Lung microvascular endothelial cell (primary cell): ENCODE measurements around the gene EXOC6B. TPM values are rescaled to one million over a fixed set of nuclear protein-coding genes. Genes with fewer than 3 reads are reported as not detected.
A peak's percentile ranks its signal among the peaks of the same experiment; 100 is the strongest.
"Not testable (repeated sequence)": the region's sequence is repeated elsewhere in the genome, so short reads cannot be mapped to it uniquely, and the experiment has no call there.

Source experiments
- DNase-seq, 2 donors: peaks; one replicate each; pipeline versions ENCODE4 v3.0.0 to v3.0.0-alpha.2; 2010; ENCODE audit warnings: low read depth in 2 of 2
- total RNA-seq: library from RNA; depleted of rRNA; stranded (reverse); fragments of >200 nt; gene quantifications from 2 replicates; pipeline ENCODE4 v1.2.1, GENCODE V29; 2014

EXOC6B gene
- total RNA-seq, 1 donor from 2014 or later, result 16.1 TPM

DNA sequence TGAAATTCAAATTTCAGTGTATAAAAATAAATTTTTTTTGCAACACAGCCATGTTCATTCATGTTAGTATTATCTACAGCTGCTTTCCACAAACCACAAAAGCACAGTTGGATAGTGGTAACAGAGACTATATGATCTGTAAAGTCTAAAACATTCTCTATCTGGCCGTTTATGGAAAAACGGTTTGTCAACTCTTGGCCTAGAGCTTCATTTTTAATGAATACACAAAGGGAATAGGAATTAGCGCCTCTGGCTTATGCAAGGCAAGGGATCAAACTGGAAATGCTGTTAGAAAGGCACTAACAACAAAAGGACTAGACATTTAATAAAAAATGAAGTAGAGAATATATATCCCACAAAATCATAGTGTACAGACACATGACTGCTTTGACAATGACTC, 211.9 kb downstream of the EXOC6B start:
- DNase-seq, result no peak

DNA sequence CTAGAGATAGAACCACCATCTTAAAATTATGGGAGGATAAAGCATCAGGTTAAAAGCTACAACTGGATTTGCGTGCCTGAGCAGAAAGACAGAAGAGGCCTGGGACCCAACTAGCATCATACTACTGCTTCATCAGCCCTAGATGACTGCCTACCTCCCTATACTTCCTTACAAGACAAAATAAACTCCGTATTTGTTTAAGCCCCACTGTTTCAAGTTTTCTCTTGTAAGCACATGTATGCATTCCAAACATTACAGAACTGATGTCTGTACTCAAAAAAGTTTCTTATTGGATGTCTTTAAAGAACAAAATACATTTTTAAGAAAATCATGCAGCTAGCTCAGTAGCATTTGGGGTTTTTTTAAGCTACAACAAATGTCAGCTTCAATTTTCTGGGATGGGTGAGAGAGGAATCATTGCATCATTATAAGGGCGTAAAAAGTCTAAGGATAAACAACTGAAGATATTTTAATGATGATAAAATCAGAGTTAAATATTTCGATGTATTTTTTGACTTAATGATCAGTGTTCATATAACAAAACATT, 213.1 kb downstream of the EXOC6B start:
- no peak for DNase-seq

DNA sequence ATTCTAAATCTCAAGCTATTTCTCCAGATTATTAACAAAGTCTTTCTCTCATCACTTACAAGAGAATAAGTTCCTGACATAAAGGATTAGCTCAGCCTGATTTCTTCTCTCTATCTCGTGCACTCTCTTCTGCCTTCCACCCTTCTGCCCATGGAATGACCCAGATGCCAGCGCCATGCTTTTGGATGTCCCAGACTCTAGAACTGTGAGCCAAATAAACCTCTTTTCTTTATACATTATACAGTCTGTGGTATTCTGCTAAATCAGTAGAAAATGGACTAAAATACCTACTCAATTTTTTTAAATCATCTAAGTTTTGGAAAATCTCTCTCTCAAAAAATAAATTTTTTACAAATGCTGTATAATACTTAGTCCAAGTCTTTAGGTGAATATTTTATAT, 218.6 kb downstream of the EXOC6B start:
- DNase-seq, result no peak

DNA sequence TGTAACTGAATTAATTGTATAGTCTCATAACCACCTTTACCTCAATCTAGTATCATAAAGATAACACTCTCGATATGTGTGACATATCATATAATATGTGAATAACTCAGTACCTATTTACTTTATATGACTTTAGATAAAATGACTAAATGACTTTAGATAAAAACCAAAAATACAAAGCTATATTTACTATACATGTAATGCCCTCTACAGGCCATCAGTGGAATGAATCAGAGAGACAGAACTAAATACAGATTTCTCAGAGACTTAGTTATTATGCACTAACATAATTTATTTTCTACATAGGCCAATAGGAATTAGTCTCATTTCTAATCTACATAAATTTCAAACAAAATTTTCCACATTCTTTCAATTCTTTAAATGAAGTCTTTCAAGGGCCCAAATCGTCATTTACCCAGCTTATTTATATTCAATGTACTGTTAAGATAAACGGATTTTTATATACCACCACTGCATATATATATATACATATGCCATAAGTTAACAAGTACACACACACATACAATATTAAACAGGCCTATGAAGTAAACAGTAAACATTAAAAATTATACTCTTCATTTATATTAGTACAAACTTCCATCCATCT, 219.9 kb downstream of the EXOC6B start:
- DNase-seq, result peak; percentile 25 to 34

DNA sequence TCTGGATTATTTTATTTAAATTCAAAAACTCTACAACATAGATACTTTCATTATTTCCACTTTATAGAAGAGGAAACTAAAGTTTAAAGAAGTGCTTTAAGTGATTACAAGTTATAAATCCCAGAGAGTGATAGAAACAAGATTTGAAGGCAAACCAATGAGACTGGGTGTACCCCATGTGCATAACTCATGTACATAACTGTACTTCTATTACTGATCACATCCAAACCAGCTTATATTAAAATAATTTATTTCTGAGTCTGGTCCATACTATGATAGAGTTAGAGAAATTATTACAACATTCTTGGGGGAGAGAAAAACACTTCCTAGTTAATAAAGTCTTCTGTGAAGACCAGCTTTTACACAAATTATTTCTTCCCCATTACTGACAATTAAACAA, 221.4 kb downstream of the EXOC6B start:
- DNase-seq, result no peak

DNA sequence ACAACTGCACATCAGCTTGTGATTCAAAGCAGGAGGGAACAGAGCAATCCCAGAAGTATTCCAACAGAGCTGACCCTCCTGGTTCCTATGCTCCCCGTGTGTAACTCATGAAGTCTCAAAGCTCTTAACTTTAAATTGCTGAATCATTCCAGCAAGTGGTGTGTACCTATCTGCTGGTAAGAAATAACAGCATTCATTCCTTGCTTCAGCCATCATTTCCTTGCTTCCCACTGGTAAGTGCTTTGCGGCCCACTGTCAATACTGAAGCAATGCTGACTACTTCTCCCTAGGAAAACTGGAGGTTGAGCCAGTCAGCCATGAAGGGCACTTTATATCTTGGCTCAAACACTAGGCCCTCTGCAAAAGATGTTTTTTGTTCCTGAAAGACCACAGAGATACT, 222.4 kb downstream of the EXOC6B start:
- no peak for DNase-seq

DNA sequence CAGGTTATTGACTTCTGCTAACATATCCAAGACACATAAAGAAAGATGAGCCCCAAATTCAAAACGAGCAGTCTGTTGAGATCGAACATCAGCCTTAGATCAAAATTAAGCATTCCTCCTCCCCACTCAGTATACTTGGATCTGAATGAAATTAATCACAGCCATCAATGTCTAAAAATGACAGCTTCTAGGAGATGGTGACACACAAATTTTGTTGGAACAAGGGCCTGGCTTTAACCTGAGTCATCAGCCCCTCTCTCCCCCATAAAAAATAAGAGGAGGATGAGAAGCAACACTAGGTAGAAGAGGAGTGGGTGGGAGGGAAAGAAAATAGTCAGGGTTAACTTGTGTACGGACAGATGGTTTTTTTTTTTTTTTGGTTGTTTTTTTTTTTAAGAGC, 223.1 kb downstream of the EXOC6B start:
- DNase-seq, result no peak

DNA sequence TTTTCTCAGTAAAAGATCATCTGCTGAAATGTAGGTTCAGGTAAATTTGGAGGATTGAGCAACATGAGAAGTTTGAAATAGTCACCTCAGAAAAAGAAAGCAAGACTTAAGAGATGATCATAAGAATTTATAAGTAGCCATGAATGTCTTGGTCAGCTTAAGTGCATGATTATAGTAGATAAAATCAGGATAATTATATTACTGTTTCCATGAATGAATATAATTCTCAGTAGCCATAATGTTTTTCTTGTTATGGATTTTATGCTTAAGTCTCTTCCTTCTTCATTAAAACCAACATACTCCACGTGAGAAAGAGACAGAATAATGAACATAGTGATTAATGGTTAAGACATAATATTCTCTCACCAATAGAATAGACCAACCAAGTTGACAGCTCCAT, 223.7 kb downstream of the EXOC6B start:
- DNase-seq, result no peak

DNA sequence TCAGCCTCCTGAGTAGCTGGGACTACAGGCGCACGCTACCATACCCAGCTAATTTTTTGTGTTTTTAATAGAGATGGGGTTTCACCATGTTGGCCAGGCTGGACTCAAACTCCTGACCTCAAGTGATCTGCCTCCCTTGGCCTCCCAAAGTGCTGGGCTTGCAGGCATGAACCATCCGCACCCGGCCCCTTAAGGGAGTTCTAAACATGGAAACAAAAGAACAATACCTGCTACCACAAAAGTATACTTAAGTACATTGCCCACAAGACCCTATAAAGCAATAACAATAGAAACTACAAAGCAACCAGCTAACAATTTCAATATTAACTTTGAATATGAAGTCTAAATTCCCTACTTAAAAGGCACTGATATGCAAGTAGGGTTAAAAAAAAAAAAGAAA, 242.0 kb downstream of the EXOC6B start:
- DNase-seq, result not testable (repeated sequence)

DNA sequence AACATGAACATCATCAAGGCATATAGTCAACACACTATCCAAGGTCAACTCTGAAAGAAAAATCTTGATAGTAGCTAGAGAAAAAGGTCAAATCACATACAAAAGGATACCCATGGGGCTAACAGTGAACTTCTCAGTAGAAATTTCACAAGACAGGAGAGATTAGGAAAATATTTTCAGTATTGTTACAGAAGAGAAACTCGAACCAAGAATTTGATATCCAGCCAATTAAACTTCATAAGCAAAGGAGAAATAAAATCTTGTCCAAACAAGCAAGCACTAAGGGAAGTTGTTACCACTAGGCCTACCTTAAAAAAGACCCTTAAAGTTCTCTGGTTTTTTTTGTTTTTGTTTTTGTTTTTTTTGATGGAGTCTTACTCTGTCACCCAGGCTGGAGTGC, 242.5 kb downstream of the EXOC6B start:
- no peak for DNase-seq

DNA sequence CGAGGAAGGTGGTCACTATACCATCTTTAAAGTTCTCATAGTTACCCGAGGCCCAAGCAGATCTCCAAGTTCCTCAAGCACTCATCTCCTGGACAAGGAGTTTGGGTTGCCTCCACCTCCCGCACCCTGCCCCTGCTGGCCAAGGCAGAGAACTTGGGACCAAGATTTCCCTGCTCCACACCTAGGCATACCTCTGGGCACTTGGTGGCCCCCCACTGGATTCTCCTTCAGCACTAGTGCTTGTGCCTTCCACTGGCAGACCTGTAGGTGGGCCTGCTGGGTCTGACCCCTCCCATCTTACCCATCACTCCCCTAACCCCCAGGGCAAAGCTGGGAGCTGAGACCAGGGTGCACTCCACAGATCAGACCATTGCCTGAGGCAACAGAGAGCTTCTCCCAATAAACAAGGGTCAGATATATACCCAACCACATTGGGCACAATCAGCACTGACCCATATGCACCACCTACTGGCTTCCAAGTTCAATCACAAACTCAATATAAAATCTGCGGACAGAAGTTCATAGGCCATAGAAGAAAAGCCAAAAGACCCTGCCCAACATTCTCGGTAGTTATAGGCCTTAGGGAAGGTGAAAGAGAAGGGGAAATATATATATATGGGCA, 244.2 kb downstream of the EXOC6B start:
- no peak for DNase-seq

DNA sequence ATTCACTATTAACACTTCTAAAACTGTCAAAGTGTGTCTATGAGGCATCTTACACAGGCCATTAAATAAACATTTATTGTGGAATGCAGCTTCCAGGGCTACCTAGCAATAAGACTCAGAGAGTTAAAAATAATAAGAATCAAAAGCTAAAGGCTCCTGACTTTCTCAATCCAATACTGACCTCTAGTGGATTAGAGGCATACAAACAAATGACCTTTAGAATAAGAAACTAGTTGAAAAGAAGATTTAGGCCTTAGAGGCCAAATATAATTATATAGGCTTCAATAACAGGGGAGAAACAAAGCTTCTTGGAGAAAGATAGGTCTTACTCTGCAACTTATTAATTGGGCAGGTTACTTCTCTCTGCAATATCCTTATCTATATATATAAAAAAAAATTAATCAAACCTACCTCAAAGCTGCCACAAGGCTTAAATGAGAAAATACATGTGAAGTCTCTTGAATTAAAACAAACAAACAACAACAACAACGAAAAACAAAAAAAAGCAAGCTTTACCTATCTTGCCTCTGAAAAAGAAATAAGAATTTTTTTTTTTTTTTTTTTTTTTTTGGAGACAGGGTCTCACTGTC, 246.1 kb downstream of the EXOC6B start:
- peak; percentile 61 for DNase-seq

DNA sequence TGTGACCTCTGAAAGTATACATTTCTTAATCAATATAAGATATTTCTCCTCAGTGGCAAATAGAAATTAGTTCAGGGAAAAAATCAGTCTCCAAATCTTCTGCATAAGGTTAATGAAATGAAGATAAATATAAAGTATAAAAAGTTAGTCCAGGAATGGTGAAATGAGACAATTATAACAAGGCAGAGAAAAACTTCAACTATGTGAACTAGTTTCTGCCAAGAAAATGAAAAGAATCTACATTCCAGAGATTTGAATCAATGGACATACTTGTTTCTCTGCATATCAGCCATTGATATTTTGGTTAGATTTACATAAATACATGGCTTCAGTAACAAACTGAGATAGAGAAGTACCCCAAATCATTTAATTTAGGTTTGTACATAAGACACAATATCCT, 249.0 kb downstream of the EXOC6B start:
- DNase-seq, result no peak

DNA sequence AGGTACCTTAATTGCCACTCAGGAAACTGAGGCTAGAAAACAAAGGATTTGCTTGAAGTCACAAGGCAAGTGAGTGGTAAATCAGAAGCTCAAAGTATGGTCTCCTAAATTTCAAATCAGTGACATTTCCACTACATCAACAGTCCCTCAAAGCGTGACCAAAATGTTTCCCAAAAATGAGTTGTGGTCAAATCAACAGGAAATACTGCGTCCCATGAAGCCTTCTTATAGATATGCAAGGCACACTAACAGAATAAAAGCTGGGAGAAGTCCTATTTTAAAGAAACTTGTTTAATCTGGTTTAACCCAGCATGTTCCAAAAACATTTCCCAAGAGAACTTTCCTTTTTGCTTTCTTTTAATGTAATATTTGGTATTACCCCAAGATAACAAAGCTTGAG, 249.4 kb downstream of the EXOC6B start:
- DNase-seq, result no peak

DNA sequence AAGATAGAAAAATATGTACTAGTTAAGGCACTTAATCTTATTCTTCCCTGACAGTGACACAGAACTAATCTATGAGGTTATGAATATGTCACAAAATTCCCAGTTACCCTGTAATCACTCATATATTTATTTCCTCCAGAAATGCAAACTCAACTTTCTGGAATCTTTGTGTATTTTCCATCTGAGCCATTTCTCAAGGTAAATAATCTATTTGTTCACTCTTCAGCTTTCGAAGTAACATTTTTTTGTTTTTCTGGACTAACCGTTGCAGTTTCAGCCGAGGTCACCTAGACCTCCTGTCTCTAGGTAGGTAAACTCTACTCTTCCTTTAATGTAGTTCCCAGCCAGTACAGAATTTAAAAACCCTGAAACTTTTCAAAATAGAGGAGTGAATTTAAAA, 250.9 kb downstream of the EXOC6B start:
- DNase-seq, result no peak

DNA sequence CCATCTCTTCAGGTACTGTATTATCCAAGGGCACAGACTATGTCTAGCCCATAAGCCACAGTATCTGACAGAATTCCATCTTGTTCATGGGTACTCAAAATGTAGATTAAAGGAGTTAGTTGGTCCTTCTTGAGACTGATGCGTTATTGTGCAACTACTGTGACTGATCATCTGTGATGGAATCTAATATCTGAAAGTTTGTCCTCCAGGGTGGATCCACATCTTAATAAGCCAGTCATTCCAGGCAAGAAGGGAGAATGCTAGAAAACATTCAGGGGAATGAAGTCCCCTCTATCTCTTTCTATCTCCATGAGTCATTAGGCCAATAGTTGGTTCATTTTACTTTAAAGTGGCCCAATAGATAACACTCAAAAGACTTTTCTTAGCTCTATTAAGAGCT, 252.6 kb downstream of the EXOC6B start:
- DNase-seq, result no peak

DNA sequence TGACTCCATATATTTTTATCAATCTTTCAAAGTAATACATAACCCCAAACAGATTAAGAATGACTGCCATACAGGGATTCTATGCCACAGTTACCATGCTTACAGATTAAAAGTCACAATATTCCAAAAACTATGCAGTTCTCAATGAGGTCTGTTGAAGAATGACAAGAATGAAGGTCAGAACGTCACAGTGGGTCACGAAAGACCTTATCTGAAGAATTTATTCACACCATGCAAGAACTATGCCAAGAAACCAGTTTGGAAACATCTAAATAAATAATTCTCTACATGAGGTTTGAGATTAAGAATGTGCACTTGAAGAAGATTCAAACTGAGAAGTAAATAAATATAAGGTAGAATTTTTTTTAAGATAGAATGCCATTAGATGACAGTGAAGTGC, 253.3 kb downstream of the EXOC6B start:
- no peak for DNase-seq

DNA sequence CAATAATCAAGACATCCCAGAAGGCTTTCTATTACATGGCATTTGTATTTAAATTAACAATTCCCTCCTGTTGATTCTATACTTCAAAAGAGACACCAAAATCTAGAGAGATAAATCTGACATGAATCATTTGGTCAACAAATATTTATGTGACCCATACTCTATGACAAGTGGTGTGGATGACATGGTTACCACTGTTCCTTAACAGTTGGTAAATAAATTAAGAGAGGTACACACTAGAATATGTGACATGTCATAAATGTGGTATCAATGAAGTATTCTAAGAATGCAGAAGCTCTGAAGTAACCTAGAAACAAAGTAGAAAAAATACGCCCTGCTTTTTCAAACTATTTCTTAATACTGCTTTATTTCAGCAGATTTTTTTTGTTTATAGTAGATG, 255.4 kb downstream of the EXOC6B start:
- DNase-seq, result no peak

DNA sequence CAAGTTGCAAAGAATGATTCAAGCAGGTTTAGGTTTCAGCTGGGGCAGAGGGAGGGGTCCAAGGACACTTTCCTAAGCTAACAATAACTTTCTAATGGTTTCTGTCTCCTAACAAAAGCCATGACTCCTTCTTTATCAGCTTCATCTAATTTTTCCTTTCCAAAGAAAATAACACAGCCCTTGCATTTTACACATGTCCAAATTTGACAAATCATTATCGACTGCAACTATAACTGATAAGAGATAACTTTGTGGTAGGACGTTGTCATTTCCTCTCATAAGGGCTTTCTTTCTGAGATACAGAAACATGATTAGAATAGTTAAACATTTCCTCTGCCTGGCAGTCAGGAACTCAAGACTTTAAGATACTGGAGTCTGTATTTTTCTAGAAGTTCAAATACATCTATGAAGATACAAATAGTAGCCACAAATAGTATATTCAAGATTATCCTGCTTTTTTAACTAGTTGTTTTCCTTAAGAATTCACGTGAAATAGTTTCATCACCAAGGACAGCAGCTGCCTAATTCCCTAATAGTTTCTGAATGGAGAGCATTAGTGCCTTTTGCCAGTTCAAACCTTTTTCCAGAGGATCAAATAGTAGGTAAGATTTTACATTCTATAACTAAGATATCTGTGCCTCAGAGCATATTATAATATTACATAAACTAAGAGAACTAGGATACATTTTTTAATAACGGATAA, 263.2 kb downstream of the EXOC6B start:
- peak; percentile 17 to 68 for DNase-seq

DNA sequence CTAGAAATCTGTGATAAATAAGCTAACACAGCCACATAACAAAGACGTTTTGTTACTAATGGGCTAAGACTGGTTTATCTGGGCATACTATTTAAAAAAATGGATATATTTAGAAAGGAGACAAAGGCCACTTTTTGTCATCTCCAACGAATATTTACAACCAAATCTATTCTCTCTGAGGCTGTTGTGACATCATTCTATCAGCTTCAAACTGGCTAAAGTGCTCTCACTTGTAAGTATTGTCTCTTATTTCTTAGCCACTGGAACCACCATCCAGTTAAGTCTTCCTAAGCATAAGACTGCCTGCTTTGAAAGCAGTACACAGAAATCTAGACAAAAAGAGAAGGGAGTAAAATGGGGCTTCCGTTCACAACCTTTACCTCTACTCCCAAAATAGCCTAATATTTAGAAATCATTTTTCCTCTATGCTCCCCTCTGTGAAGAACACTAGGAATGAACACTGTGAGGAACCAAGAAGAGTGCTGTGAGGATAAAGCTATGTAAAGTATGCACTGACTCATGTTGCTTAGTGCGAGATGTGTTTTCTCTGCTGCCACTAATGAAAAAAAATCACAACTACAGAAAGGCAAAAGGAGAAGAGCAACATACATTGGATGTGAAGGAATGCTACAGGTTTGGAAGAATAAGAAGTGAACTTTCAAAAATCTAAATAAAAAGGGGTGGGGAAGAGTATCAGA, 264.1 kb downstream of the EXOC6B start:
- DNase-seq, result peak in 1 of 2 donors; percentile 51

DNA sequence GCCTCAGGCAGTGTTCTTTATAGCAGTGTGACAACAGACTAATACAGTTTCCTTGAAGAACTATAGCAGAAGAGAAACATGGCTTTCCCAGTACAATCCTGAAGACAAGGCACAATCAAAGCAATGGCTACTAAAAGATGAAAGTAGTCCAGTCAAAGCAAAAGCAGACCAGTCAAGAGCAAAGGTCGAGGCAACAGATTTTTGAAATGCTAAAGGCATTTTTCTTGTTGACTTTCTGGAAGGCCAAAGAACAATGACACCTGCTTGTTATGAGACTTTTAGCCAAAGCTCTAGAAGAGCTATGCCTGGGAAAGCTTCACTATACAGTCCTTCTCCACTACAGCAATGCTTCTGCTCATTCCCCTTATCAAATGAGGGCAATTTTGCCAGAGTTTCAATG, 269.9 kb downstream of the EXOC6B start:
- DNase-seq, result no peak

DNA sequence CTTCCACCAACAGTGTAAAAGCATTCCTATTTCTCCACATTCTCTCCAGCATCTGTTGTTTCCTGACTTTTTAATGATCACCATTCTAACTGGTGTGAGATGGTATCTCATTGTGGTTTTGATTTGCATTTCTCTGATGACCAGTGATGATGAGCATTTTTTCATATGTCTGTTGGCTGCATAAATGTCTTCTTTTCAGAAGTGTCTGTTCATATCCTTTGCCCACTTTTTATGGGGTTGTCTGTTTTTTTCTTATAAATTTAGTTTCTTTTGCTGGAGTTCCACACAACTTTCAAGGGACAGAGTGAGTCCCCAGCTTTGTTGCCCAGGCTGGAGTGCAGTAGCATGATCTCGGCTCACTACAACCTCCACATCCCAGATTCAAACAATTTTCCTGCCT, 270.5 kb downstream of the EXOC6B start:
- DNase-seq, result not testable (repeated sequence)
